SH-SY5Y (cell line): ENCODE data around the gene PDK2.

Experiments
- GATA2 ChIP-seq: IDR thresholded peaks from 2 replicates; pipeline ENCODE4 v1.6.1; 2011; ENCODE audit warnings: mild to moderate bottlenecking, low read depth, low read length
- GATA3 ChIP-seq: IDR thresholded peaks from 2 replicates; pipeline ENCODE4 v1.6.1; 2011; ENCODE audit warnings: low read depth, mild to moderate bottlenecking, low read length, moderate library complexity

DNA sequence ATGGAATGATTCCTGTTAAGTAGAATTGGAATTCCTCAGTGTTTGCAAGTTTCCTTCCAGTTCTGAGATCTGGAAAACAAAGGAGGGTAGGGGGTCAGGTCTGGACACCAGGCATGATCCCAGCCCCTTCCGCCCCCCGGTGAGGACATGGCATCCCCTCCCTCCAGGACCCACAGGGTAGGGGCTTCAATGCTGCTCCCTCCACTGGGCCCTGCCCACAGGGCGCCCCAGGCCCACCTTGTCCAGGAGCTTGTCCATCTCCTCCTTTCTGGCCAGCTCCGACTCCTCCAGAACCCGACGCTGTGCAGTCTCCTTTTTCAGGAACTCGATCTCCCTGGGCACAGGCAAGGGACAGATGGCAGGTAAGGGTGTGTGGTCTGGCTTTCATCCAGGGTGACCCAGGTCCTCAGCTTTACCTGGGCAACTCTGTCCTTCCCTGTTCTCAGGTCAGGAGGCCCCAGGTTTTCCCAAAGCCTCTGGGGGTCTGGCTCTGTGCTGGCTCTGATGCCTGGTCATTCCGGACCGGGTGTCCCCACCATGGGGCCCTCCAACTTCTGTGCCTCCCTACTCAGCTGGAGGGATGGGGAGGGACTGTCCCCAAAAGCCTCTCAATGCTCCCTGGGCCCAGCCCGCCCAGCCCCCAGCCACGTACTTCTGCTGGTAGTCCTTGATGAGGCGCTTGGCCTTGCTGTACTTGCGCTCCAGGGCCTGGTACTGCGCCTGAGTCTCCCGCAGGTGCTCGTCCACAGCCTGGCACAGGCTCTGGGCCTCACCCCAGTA, 40.4 kb downstream of the PDK2 start:
- TF ChIP-seq GATA3: no peak
- TF ChIP-seq GATA2: no peak
